ENCODE results near the gene LRP11. TPM values are rescaled to one million over a fixed set of nuclear protein-coding genes. Genes with fewer than 3 reads are reported as not detected.

LRP11 gene
- total RNA-seq, 1 experiment from 2014 or later = 54.7 TPM

DNA sequence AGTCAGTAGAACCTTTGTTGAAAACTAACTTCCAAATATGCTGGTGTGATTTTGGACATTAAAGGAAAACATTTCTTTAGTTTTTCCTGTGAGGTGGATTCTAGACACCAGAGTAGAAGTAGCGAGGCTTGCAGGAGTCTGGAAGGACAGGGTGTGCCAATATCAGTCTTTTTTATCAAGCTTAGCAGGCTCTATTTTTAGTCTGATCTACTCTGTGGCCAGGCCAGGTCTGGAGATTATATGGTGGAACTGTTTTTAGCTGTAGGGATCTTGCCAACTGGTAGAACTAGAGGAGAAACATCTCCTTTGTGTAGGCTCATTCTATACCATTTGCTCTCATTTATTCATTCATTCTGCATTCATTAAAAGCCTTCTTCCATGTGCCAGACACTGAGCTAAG is 42.7 kb downstream of the LRP11 start:
- DNase-seq (ENCODE audit: extremely low read depth, low read depth) = no peak

DNA sequence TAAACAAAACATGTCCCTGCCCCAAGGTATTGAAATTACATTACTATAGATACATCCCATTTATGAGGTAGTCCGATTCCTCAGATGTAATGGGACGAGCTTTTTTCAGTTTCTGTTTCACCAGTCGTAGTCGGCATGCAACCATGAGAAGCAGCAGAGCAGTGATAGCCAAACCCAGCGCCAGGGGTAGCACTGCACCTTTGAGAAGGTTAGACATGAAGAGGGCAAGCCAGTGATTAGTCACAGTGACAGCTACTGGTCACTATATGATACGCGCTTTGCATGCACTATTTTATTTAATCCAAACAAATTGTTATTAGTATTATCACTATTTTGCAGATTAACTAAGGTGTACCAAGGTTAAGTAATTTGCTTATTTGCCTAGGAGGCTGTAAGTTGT is 43.7 kb downstream of the LRP11 start:
- DNase-seq (ENCODE audit: extremely low read depth, low read depth) = no peak

DNA sequence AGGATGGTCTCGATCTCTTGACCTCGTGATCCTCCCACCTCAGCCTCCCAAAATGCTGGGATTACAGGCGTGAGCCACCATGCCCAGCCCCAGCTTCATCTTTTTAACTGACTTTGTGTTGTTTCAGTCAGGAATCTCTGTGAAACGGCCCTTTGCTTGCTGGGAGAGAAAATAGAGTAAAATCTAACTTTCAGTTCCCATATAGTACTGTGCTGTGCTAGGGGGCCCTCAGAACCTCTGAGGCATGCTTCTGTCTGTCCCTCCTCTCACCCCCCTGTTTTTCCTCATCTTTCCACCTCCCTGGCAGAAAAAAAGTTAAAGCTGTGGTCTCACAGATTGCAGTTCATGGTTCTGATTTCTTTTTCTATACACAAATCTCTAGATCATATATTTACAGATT is 48.4 kb downstream of the LRP11 start:
- DNase-seq (ENCODE audit: extremely low read depth, low read depth) = no peak

DNA sequence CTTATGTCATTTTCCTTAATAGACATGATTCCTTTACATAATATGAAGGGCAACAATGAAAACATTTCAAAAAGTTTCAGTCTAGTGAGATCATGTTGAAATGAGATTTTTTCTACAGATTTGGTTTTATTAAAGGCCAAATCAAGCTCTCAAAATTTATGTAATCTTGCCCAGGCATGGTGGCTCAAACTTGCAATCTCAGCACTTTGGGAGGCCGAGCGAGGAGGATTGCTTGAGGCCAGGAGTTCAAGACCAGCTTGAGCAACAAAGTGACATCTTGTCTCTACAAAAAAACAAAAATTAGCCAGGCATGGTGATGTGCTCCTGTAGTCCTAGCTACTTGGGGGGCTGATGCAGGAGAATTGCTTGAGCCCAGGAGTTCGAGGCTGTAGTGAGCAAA is 50.8 kb downstream of the LRP11 start:
- no peak for DNase-seq (ENCODE audit: extremely low read depth, low read depth)

DNA sequence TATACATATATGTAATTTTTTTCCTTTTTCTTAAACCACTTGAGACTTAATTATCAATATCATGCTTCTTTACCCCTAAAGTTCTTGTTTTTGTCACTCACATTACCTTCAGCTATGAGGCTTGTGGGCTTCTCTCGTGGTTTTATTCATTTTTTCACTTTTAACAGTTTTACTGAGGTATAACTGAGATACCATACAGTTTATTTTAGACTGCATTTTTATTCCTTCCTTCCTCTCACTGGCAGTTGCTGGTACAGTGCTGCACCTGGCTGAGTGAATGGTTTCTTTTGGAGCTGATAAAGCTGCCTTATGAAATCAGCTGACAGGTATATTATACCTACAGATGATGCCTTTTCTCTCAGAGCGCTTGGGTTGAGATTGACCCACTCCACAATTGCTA is 54.4 kb downstream of the LRP11 start:
- no peak for DNase-seq (ENCODE audit: extremely low read depth, low read depth)

DNA sequence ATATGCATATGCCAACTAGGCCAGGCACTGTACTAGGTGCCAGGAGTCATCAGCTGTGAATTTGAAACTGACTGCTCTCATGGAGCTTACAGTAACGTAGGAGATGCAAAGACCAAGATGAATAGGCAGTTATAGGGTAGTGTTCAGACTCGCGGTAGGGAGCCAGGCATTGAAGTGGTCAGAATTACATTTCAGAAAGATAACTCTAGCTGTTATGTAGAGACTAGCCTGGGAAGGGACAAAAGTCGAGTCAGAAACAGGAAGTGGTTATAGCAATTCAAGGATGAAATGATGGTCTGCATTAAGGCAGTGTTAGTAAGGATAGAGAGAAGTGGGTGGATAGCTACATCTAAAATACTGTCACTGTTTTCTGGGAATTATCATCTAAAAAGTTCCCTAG is 58.0 kb downstream of the LRP11 start:
- no peak for DNase-seq (ENCODE audit: extremely low read depth, low read depth)

DNA sequence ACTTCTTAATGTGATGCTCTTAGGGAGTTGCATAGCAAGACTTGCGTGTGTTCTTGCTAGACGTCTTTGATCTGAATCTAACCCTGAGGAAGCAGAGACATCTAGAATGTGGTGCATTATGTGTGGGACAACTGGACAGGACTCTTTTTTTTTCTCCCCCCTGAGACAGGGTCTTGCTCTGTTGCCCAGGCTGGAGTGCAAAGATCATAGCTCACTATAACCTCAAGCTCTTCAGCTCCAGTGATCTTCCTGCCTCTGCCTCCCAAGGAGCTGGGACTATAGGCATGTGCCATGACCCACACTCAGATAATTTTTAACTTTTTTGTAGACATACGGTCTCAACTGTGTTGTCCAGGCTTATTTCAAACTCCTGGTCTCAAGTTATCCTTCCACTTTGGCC is 80.6 kb downstream of the LRP11 start:
- DNase-seq (ENCODE audit: extremely low read depth, low read depth) = no peak

DNA sequence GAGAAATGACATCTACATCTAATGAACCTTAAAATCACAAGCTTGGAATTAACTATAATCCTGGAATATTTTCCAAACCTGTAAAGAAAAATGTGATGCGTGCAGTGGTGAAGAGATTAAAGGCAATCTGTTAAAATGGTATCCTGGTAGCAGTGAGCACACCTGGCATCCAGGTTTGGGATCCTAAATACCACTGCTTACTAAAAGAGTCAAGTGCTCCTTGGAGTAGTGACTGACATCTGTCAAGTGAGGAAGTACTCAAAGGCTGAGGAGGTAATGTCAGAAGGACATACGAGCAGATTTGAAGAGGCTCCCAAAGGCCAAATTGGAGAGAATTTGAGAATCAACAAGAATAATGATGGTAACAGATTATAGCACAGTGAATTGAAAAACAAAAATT is 81.8 kb downstream of the LRP11 start:
- no peak for DNase-seq (ENCODE audit: extremely low read depth, low read depth)

DNA sequence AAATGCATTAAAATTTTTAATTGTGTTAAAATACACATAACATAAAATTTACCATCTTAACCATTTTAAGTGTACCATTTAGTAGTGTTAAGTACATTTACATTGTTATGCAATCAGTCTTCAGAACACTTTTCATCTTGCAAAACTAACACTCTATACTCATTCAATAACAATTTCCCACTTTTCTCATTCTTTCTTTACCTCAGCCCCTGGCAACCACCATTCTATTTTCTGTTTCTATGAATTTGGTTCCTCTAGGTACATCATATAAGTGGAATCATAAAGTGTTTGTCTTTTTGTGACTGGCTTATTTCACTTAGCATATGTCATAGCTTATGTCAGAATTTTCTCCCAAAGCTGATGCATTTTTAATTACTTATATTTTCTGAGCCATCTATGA is 82.4 kb downstream of the LRP11 start:
- DNase-seq (ENCODE audit: extremely low read depth, low read depth) = no peak

DNA sequence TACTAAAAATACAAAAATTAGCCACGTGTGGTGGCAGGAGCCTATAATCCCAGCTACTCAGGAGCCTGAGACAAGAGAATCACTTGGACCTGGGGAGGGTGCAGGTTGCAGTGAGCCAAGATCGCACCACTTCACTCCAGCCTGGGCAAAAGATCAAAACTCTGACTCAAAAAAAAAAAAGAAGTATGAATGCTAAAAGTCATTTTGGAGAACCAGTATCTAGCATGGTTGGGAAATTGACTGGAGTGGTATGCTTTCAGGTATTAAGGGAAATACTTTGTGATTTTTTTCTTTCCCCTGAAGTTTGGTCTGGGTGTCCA is 84.6 kb downstream of the LRP11 start:
- DNase-seq (ENCODE audit: extremely low read depth, low read depth) = no peak

DNA sequence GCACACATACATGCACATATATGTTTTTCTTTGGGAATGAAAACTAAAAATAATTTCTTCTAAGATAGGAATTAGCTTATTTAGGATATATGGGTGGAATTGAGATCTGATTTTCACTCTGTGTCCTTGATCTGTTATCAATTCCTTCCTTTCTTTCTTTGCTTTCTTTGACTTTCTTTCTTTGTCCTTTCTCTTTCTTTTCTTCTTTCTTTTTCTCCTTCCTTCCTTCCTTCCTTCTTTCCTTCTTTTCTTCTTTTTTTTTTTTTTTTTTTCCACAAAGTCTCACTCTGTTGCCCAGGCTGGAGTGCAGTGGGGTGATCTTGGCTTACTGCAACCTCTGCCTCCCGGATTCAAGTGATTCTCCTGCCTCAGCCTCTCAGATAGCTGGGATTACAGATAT is 86.5 kb downstream of the LRP11 start:
- DNase-seq (ENCODE audit: extremely low read depth, low read depth) = no peak

DNA sequence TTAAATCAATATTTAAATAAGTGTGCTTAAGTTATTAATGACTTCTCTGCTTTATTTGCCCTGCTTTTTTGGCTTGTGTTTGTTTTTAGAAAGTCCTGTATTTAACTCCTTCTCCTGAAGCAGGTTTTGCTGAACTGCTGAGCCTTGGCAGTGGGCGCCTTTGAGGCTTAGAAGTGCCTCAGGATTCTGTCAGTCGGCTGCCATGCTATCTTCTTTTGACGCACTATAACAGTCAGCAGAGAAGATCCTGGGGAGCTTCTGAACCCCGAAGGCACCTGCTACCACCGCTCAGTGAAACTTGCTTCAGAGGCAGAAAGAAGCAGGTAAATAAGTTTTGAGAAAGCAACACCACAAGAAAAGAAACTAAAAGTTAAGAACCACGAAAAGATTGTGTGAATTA is 92.2 kb downstream of the LRP11 start:
- no peak for DNase-seq (ENCODE audit: extremely low read depth, low read depth)

DNA sequence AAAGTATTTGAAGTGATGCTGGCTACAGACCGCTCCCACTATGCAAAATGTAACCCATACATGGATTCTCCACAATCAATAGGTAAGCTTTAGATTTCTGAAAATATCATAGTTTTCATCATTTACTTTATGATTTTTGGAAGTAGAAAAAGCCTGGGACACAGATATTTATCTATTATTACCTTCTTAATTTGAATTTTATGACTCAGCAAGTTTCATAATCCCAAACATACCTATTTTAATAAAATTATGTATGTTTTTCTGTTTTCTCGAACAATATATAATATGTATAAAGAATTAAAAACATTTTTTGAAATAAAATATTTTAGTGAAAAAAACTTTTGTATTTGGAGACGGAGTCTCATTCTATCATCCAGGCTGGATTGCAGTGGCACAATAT is 93.0 kb downstream of the LRP11 start:
- no peak for DNase-seq (ENCODE audit: extremely low read depth, low read depth)

DNA sequence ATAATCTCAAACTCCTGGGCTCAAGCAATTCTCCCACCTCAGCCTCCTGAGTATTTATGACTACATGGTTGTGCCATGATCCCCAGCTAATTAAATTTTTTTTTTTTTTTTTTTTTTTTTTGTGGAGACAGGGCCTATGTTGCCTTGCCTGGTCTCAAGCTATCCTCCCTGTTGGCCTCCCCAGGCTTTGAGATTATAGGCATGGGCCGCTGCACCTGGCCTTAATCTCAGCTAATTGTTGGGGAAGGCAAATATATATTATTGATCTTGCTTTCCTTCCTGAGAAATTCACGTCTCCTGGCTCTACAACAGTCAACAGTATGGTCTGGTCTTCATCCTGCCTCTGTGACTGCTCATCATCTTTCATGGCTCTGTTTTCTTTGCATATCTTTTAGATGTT is 94.5 kb downstream of the LRP11 start:
- DNase-seq (ENCODE audit: extremely low read depth, low read depth) = no peak

Other genes starting within 250 kb of the LRP11 start
- 24.2 and 29.3 TPM in 2 replicates for gene KATNA1, start 215.6 kb downstream of the LRP11 start, total RNA-seq (2014; rRNA removed; shearing (Covaris generic))
- 15.8 and 16.9 TPM in 2 replicates for gene LATS1, start 146.3 kb downstream of the LRP11 start, total RNA-seq (2014; rRNA removed; shearing (Covaris generic))
- 25.4 and 29.1 TPM in 2 replicates for gene NUP43, start 117.8 kb downstream of the LRP11 start, total RNA-seq (2014; rRNA removed; shearing (Covaris generic))
- 79.5 and 86.6 TPM in 2 replicates for gene PCMT1, start 114.6 kb downstream of the LRP11 start, total RNA-seq (2014; rRNA removed; shearing (Covaris generic))
- 9.7 and 9.9 TPM in 2 replicates for gene RAET1E, start 33.8 kb upstream of the LRP11 start, total RNA-seq (2014; rRNA removed; shearing (Covaris generic))
- 1.1 and 1.2 TPM in 2 replicates for gene RAET1G, start 58.8 kb upstream of the LRP11 start, total RNA-seq (2014; rRNA removed; shearing (Covaris generic))
- gene ULBP2, start 77.7 kb upstream of the LRP11 start, total RNA-seq (2014; rRNA removed; shearing (Covaris generic)) = 3.8 and 4.5 TPM in 2 replicates
- 7.2 and 7.7 TPM in 2 replicates for gene ULBP1, start 99.6 kb upstream of the LRP11 start, total RNA-seq (2014; rRNA removed; shearing (Covaris generic))
- 0.20 TPM in 1 of 2 replicates, not detected in the other for gene RAET1L, start 161.2 kb upstream of the LRP11 start, total RNA-seq (2014; rRNA removed; shearing (Covaris generic))
- gene ULBP3, start 204.8 kb upstream of the LRP11 start, total RNA-seq (2014; rRNA removed; shearing (Covaris generic)) = 6.5 and 9.4 TPM in 2 replicates